CD4-positive, alpha-beta T cell treated with Interferon alpha-2 for 1 hour (primary cell): ENCODE data around the gene RPGR.
A peak's percentile ranks its signal among the peaks of the same experiment; 100 is the strongest.

Source experiments
- DNase-seq, 2 donors: peaks; one replicate each; pipeline ENCODE4 v3.0.0-alpha.2; 2020 to 2022

The RPGR gene

DNA sequence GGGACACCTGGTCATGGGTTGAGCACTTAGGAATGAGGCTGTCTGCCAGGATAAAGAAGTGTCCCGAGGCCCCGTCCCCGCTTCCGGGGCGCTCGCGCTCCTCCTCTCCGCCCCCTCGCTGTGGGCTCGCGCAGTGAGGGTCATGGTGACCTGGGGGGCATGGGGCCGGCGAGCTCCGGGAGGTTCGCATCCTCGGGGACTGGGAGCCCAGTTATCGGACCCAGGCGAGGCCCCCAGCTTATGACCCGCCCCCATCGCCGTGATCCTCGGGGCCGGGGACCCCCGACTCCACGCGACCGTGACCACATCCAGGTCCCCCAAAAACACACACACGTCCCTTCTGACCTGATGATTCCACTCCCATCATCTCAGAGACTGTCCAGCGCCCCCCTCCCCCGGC lies 71.3 kb downstream of the RPGR start:
- DNase-seq = no peak

DNA sequence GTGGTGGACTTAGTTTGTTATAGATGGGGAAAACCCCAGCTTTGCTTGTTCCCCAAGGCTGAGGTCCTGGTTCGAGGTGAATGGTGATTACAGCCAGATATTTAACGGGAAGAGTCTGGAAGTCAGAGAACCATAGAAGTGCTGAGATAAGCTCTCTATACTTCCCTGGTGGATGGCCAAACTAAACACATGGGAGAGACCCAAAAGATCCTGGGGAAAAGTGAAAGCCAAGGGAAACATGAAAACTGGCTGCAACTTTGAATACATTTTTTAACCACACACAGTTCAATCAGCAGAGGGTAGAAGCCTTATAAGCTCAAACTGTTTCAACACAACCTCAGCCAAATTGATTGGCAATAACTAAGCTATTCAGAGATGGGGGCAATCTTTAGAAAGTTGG lies 77.3 kb downstream of the RPGR start:
- DNase-seq = no peak

DNA sequence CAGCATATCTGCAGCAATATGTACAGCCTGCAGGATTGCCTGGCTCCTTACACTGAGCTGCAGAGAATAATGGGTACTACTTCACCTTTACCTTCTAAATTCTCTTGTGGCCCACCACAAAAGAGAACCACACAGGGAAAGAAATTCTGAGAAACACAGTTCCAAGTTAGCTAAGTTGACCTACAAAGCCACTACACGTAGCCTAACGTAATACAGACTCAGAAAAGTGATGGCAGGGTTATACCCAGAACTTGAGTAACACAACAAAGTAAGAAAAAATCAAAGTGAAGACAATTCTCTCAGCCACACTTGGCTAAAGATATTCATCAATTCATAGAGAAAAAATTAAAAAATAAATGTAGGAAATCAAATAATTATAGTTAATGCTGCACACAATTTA lies 80.3 kb downstream of the RPGR start:
- DNase-seq = no peak

DNA sequence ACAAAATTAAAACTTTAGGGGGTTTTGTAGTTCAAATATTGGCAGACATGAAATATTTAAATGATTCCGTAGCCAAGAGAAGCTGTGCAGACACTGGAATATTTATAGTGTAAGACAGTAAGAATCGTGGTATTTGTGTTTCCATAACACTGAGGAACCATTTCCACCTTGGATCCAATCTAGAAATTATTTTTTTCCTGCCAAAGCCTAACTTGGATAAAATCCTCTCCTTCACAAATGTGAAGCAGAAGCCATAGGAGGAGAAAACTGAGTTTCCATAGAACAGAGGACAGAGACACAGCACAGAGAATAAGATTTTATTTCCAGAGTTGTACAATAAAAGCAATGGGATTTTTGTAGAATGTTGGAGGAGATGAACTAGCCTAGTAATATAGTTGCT lies 86.8 kb downstream of the RPGR start:
- no peak for DNase-seq

DNA sequence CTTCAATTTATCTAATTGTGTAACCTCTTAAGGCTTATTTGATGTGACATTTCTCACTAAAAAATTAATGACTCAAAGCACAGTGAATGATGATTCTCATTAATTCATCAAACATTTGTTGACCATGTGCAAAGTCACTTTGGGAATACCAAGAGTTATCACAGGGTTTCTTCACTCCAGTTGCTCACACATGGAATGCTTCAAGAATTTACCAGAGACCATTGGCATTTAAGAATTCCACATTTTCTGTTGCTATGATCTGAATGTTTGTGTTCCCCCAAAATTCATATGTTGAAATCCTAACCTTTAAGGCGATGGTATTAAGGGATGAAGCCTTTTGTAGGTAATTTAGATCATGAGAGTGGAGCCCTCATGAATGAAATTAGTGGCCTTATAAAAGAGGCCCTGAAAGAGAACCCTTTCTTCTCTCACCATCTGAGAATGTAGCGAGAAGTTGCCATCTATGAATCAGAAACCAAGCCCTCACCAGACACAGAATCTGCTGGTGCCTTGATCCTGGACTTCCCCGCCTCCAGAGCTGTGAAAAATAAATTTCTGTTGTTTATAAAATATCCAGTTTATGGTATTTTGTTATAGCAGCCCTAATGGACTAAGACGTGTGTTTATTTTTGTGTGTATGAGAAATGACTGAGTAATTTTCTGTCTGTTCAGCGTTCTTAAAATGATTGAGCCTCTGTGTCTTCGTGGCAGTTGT lies 90.3 kb downstream of the RPGR start:
- DNase-seq = no peak

DNA sequence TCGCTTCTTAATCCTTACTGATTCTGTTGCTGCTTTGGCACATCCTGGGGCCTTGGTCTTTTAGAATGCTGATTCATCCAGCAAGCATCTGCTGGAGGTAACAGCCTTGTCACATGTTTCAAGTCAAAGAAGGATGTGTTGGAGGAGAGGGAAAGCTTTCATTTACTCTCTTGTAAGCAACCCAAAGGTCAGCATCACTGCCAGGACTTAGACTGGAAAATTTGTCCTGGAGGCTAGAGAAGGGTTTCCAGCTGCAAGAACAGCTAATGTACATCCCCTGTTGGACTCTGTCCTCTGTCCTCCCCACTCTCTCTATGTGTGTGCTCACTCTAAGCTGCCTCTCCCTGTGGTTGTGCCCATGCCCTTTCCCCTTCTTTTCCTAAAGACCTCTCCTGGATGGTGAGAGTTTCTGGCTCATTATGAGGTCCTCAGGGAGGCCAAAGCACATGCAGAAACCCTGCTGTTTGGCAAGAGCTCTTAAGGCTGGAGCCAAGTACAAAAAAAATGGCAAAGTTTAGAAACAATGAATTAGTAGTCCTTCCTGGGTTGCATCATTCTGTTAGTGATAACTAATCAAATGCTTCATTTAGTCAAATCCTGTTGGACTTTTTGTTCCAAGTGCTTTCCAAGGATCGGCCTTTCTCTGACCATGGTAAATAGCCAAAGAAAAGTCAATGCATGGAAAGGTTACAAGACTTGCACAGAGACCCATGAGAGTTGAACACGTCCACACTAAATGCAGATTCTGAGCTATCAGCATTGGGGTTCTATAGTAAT lies 93.2 kb downstream of the RPGR start:
- no peak for DNase-seq

GRCh38 chrX:38232079-38232686 lies 95.1 kb downstream of the RPGR start:
- DNase-seq = no peak

GRCh38 chrX:38225093-38225492 lies 102.2 kb downstream of the RPGR start:
- DNase-seq = no peak

- DNase-seq = no peak
These were observed 103.1 kb downstream of the RPGR start for GRCh38 chrX:38224160-38224559.

GRCh38 chrX:38221391-38221929 lies 105.8 kb downstream of the RPGR start:
- no peak for DNase-seq

DNA sequence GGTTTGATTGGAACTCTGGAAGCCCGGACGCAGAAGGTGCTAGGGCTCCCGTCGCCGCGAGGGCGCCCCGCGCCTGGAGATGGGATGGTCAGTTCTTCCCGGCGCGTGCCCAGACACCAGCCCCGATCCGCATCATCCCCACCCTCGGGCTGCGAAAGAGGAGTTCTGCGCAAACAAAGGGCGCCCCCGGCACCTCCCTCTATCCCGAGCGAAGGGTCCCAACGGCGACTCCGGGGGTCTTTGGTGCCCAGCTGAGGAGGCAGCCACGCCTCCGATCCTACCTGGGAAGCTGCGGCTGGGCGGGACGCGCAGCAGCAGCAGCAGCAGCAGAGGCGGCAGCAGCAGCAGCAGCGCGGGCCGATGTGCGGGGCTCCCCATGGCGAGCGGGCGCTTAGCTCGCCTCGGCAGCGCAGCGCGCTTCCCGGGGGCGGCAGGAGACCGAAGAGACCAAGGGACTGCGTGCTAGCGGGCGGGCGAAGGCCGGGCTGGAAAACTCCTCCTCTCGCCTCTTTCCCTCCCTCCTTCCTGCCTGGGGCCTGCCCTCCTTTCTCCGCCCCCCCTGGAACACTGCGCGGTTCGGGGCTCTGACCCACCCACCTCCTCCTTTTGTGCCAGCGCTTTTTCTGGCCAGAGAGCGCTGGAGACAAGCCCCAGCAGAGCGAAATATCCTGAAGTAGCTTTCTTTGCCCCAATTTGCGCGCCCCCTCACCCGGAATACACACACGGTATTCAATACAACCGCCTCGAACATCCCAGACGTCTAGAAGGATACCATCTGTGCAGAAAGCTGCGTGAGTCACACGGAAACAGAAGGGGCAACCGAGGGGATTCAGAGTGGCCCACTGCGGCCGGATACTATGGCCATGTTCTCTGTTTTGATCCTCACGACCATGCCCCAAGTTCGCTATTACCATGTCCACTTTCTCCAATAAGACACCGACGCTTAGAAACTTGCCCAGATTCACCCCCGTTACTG lies 106.6 kb downstream of the RPGR start, which contains the start of gene SRPX:
Gene SRPX, minus strand, starts transcription at position 457 of the 976 bp plus-strand sequence. Its CDS starts 79 bp downstream, at position 378.
- no peak for DNase-seq

- peak in 1 of 2 donors; percentile 5 for DNase-seq
These were observed 107.3 kb downstream of the RPGR start for GRCh38 chrX:38220024-38220414.
